ENCODE measurements around the gene NRG4.
"Not testable (repeated sequence)": the region's sequence is repeated elsewhere in the genome, so short reads cannot be mapped to it uniquely, and the experiment has no call there.

Gene NRG4

GRCh38 chr15:75981149-75981815 lies 30.9 kb downstream of the NRG4 start:
- no peak for TF ChIP-seq ZNF354C (tag by site-specific recombination; IDR thresholded peaks at IDR 0.05; ENCODE audit: borderline replicate concordance, low read depth)
- TF ChIP-seq ZBTB21 (tag by site-specific recombination; IDR thresholded peaks at IDR 0.05), result no peak
- no peak for TF ChIP-seq SETDB1 (IDR thresholded peaks at IDR 0.05; ENCODE audit: insufficient read length, low read length)
- no peak for TF ChIP-seq ZSCAN16 (tag by site-specific recombination; IDR thresholded peaks at IDR 0.05)
- TF ChIP-seq ZNF175 (tag by site-specific recombination; IDR thresholded peaks at IDR 0.05), result no peak
- TF ChIP-seq AEBP2 (tag by site-specific recombination; IDR thresholded peaks at IDR 0.05; ENCODE audit: borderline replicate concordance), result no peak
- TF ChIP-seq ZNF426 (tag by site-specific recombination; IDR thresholded peaks at IDR 0.05), result no peak
- TF ChIP-seq ZNF529 (tag by site-specific recombination; IDR thresholded peaks at IDR 0.05; ENCODE audit: insufficient replicate concordance), result no peak
- TF ChIP-seq KLF16 (tag by site-specific recombination; IDR thresholded peaks at IDR 0.05), result no peak
- no peak for TF ChIP-seq ZNF658 (tag by site-specific recombination; IDR thresholded peaks at IDR 0.05)
- no peak for TF ChIP-seq ZNF501 (tag by site-specific recombination; IDR thresholded peaks at IDR 0.05)
- TF ChIP-seq OVOL3 (tag by site-specific recombination; IDR thresholded peaks at IDR 0.05), result no peak
- no peak for TF ChIP-seq ZNF610 (tag by site-specific recombination; IDR thresholded peaks at IDR 0.05; ENCODE audit: borderline replicate concordance)
- TF ChIP-seq OSR2 (tag by site-specific recombination; IDR thresholded peaks at IDR 0.05), result no peak
- no peak for TF ChIP-seq ZNF433 (tag by site-specific recombination; IDR thresholded peaks at IDR 0.05; ENCODE audit: low read depth)
- no peak for TF ChIP-seq ZBTB17 (tag by site-specific recombination; IDR thresholded peaks at IDR 0.05)
- TF ChIP-seq ZNF2 (tag by site-specific recombination; IDR thresholded peaks at IDR 0.05), result no peak
- Histone ChIP-seq H3K27ac (ENCODE audit: extremely low read depth, low read depth, low read length) (no peak overlapping the region), H3K4me3 (ENCODE audit: low read depth, low read length) (no peak overlapping the region), H3K4me1 (ENCODE audit: control insufficient read depth, insufficient read depth, low read length) (no peaks in the 10 kb centered on the region), H3K9me3 (ENCODE audit: control insufficient read depth, insufficient read depth, low read depth, low read length) (no peaks in the 10 kb centered on the region), H3K36me3 (ENCODE audit: control insufficient read depth in 2 of 2, insufficient read depth in 1 of 2, low read length in 2 of 2) (no peaks in the 10 kb centered on the region)
- ChIA-PET CTCF (interaction anchor here (0.6 to 1.0 kb wide), 2 partner anchors 86 to 166 kb away, joined by 3 read pairs; no protein-coding TSS in a partner anchor), POLR2A (interaction anchor here (0.8 kb wide), 1 partner anchor 8 kb away, joined by 3 read pairs; no protein-coding TSS in a partner anchor)

- H3K4me1 ChIP-seq (ENCODE audit: control insufficient read depth, insufficient read depth, low read length); POLR2A ChIA-PET; H3K9me3 ChIP-seq (ENCODE audit: control insufficient read depth, insufficient read depth, low read depth, low read length); H3K27ac ChIP-seq (ENCODE audit: extremely low read depth, low read depth, low read length); H3K36me3 ChIP-seq (ENCODE audit: control insufficient read depth in 2 of 2, insufficient read depth in 1 of 2, low read length in 2 of 2); CTCF ChIA-PET; H3K4me3 ChIP-seq (ENCODE audit: low read depth, low read length): not testable (repeated sequence)
Measured at GRCh38 chr15:75976766-75977165, 35.5 kb downstream of the NRG4 start.

- ChIA-PET CTCF (interaction anchor here (0.8 kb wide), 1 partner anchor 233 kb away, joined by 3 read pairs; no protein-coding TSS in a partner anchor), POLR2A (no interaction called here)
- no peaks in the 10 kb centered on the region for H3K9me3 ChIP-seq (ENCODE audit: control insufficient read depth, insufficient read depth, low read depth, low read length)
- peaks cover 3% of the 10 kb centered on the region; the same call in 1 of the 2 replicates for H3K4me1 ChIP-seq (ENCODE audit: control insufficient read depth, insufficient read depth, low read length)
- no peaks in the 10 kb centered on the region for H3K36me3 ChIP-seq (ENCODE audit: control insufficient read depth in 2 of 2, insufficient read depth in 1 of 2, low read length in 2 of 2)
- no peak overlapping the region for H3K4me3 ChIP-seq (ENCODE audit: low read depth, low read length)
- TF ChIP-seq ZBTB26 (tag by site-specific recombination; optimal IDR thresholded peaks at IDR 0.05) (no peak), ZNF366 (tag by site-specific recombination; conservative IDR thresholded peaks at IDR 0.05) (no peak), ZNF654 (tag by site-specific recombination; IDR thresholded peaks at IDR 0.05; ENCODE audit: low read depth) (no peak), ZNF623 (tag by site-specific recombination; IDR thresholded peaks at IDR 0.05) (no peak), ZNF571 (tag by site-specific recombination; IDR thresholded peaks at IDR 0.05) (no peak), ZFP37 (tag by site-specific recombination; IDR thresholded peaks at IDR 0.05) (no peak), ZNF2 (tag by site-specific recombination; IDR thresholded peaks at IDR 0.05) (no peak), ZNF785 (tag by site-specific recombination; IDR thresholded peaks at IDR 0.05) (no peak)
- no peak overlapping the region for H3K27ac ChIP-seq (ENCODE audit: extremely low read depth, low read depth, low read length)
Measured at GRCh38 chr15:75966073-75966472, 46.2 kb downstream of the NRG4 start.
